Erythroblast (primary cell): ENCODE results near the gene ATP2A3.

Experiments
- GATA1 ChIP-seq: IDR thresholded peaks from 2 replicates; pipeline ENCODE4 v1.6.1; 2011; ENCODE audit warnings: low read depth, mild to moderate bottlenecking, control low read depth, low read length, moderate library complexity
- POLR2A ChIP-seq: IDR thresholded peaks from 2 replicates; pipeline ENCODE4 v1.6.1; 2011; ENCODE audit warnings: mild to moderate bottlenecking, low read length

- TF ChIP-seq POLR2A: no peak
- no peak for TF ChIP-seq GATA1
Observed at GRCh38 chr17:3988297-3989040, 24.2 kb upstream of the ATP2A3 start.
